ENCODE data around the gene RAD51. TPM values are rescaled to one million over a fixed set of nuclear protein-coding genes. Genes with fewer than 3 reads are reported as not detected.
A peak's percentile ranks its signal among the peaks of the same experiment; 100 is the strongest.

The RAD51 gene
- total RNA-seq, 1 donor = 12.1 TPM

- H3K4me3 ChIP-seq (ENCODE audit: low read depth, low read length) = no peak overlapping the region
- no peak for DNase-seq (ENCODE audit: low read depth)
- no peak for TF ChIP-seq CTCF (IDR thresholded peaks at IDR 0.05; ENCODE audit: insufficient read depth, low read length)
These were observed 54.2 kb downstream of the RAD51 start for GRCh38 chr15:40749151-40749630.

GRCh38 chr15:40750885-40751284, 55.9 kb downstream of the RAD51 start:
- TF ChIP-seq CTCF (IDR thresholded peaks at IDR 0.05; ENCODE audit: insufficient read depth, low read length) = no peak
- DNase-seq (ENCODE audit: low read depth) = no peak
- no peak overlapping the region for H3K4me3 ChIP-seq (ENCODE audit: low read depth, low read length)

GRCh38 chr15:40751745-40752144, 56.8 kb downstream of the RAD51 start:
- no peak for TF ChIP-seq CTCF (IDR thresholded peaks at IDR 0.05; ENCODE audit: insufficient read depth, low read length)
- H3K4me3 ChIP-seq (ENCODE audit: low read depth, low read length) = no peak overlapping the region
- no peak for DNase-seq (ENCODE audit: low read depth)

- peak overlapping the region; percentile 95 for H3K4me3 ChIP-seq (ENCODE audit: low read depth, low read length)
- TF ChIP-seq CTCF (IDR thresholded peaks at IDR 0.05; ENCODE audit: insufficient read depth, low read length) = no peak
- peak; percentile 18 for DNase-seq (ENCODE audit: low read depth)
These were observed 59.6 kb downstream of the RAD51 start for GRCh38 chr15:40754574-40754882.

- no peak for TF ChIP-seq CTCF (IDR thresholded peaks at IDR 0.05; ENCODE audit: insufficient read depth, low read length)
- peak within 1 kb of the TSS; percentile 95 for H3K4me3 ChIP-seq (ENCODE audit: low read depth, low read length)
- peak; percentile 86 for DNase-seq (ENCODE audit: low read depth)
These were observed 60.2 kb downstream of the RAD51 start, which contains the start of gene RMDN3 for GRCh38 chr15:40754883-40755811. TSS of gene RMDN3 (minus strand) at chr15:40755254. CDS start at chr15:40754783, 471 bp downstream.

- H3K4me3 ChIP-seq (ENCODE audit: low read depth, low read length) = no peak overlapping the region
- TF ChIP-seq CTCF (IDR thresholded peaks at IDR 0.05; ENCODE audit: insufficient read depth, low read length) = no peak
- DNase-seq (ENCODE audit: low read depth) = no peak
These were observed 60.8 kb downstream of the RAD51 start for GRCh38 chr15:40755812-40756208.
